ENCODE results near the gene SRCIN1. TPM values are rescaled to one million over a fixed set of nuclear protein-coding genes. Genes with fewer than 3 reads are reported as not detected.

Gene SRCIN1
- total and polyA plus RNA-seq, 4 donors: 0.38 to 0.99 (median 0.63) TPM

DNA sequence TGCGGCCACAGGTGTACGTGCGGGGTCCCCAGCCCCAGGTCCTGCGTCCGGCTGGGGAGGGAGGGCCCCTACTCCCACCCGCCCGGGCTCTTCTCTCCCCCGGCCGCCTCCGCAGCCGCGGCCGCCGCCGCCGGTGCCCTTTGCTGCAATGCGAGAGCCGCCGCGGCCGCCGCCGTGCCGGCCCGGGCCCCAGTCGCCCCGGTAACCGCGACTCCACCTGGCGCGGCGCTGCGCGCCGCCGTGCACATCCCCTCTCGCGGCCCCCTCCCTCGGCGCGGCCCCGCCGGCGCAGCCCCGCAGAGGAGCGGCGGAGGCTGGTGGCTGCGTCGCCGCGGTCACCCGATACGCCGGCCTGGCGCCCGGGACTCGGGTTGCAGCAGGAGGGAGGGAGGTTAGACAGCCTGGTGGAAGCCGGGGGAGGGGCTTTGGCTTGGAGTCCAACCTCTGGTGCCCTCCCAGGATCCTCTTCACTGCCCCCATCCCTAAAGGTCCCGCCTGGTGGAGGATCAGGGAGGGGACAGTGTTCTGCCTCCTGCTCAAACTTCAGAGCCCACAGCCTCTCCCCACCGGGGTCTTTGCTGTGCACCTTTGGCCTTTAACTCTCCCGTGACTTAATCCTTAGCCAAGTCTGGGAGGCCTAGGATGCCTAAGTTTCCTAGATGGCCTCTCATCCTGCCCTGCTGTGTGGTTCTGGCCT is 32.9 kb downstream of the SRCIN1 start:
- ATAC-seq (ENCODE audit: low FRiP score): no peak
- 3 to 18% methylated on average over 7 to 61 of the region's 61 CpGs for WGBS, 2 donors
- H3K9me3 ChIP-seq (ENCODE audit: control insufficient read depth, low read length): no peaks in the 10 kb centered on the region
- H3K36me3 ChIP-seq (ENCODE audit: control insufficient read depth in 1 of 2, insufficient read depth in 2 of 2, low read length in 1 of 2): no peaks in the 10 kb centered on the region
- DNase-seq: peak in 1 of 2 donors; percentile 73
- intact Hi-C loops (cut with DNase I): no loop called here
- no peaks in the 10 kb centered on the region for H3K4me1 ChIP-seq (ENCODE audit: control insufficient read depth in 1 of 2, insufficient read depth in 2 of 2, low read length in 2 of 2)
- peaks cover 0 to 2% of the 10 kb centered on the region in 2 donors for H3K27me3 ChIP-seq (ENCODE audit: control insufficient read depth in 1 of 2, insufficient read depth in 2 of 2, low read length in 1 of 2)
- H3K4me3 ChIP-seq (ENCODE audit: low read length in 2 of 2): peak overlapping the region; percentile 12 to 44
- H3K27ac ChIP-seq (ENCODE audit: low read depth in 1 of 2, low read length in 2 of 2): no peak overlapping the region

DNA sequence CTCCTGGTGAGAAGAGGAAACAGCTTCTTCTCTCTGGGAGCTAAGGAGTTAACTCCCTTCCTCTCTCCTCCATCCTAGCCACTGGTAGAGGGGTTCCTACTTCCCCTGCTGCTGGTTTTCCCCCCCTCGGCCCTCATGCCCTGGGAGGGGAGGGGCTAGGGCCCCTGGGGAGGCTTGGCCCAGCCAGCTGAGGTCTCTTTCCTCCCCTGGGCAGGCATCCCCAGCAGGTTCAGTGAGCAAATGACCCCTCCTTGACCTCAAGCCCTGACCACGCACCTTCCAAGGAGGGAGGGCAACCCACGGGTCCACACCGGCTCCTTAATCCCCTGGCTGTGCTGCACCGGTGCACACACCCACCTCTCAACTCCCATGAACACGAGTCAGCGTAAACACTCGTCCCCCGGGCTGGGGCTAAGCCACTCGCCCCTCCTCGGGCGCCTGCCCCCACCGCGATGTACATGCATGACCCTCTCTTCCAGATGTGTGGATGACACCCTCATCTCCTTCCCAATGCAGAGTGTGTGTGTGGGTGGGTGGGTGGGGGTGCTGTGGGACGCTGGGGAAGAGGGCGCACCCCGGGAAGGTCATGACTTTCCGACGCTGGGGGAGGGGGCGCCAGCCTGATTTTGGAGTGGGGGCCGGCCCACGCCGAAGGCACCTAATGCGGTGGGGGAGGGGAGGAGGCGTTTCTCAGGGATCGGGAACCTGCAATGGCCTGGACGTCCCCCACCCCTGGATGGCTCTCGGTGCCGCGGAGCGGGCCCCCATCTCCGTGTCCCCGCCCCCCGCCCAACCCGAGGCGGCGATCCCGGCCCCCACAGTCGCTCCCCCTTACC is 33.7 kb downstream of the SRCIN1 start:
- intact Hi-C loops (cut with DNase I): no loop called here
- Histone ChIP-seq H3K4me3 (ENCODE audit: low read length in 2 of 2) (peak overlapping the region; percentile 12 to 44), H3K27me3 (ENCODE audit: control insufficient read depth in 1 of 2, insufficient read depth in 2 of 2, low read length in 1 of 2) (peaks cover 0 to 2% of the 10 kb centered on the region in 2 donors), H3K36me3 (ENCODE audit: control insufficient read depth in 1 of 2, insufficient read depth in 2 of 2, low read length in 1 of 2) (no peaks in the 10 kb centered on the region), H3K4me1 (ENCODE audit: control insufficient read depth in 1 of 2, insufficient read depth in 2 of 2, low read length in 2 of 2) (no peaks in the 10 kb centered on the region), H3K9me3 (ENCODE audit: control insufficient read depth, low read length) (no peaks in the 10 kb centered on the region), H3K27ac (ENCODE audit: low read depth in 1 of 2, low read length in 2 of 2) (no peak overlapping the region)
- DNase-seq (no peak), ATAC-seq (ENCODE audit: low FRiP score) (no peak)
- 17 to 21% methylated on average over 22 to 39 of the region's 39 CpGs for WGBS, 2 donors

DNA sequence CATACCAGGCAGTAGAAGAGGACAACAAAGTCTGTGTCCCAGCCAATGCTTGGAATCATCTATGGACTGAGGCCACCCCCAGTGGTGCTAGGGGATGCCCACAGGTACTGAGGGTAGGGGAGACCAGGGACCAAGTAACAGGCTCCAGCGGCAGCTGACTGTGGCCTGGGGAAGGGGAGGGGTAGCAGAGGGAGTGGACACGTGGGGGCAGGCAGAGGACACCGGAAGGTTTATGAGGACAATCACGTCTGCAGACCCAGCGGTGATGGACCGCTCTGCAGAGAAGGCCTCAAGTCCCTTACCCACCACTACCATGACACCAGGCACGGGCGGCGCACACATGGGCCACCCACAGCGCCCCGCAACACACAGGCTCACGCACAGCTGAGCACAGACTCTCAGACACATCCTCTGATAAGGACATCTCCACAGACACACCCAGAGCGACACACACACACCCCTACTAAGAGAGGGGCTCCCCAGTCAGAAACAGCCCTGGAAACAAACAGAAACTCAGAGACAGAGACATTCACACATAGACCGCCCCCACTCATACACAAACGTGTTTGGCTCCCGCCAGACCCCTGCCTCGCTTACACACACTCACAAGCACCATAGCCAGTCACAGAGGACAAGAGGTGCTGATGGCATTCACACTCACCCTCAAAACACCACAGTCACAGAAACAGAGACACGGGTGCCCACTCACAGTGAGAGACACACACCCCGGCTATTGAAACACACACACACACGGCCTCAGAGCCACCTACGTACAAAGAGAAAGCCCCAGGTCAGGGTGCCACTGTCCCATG is 35.8 kb downstream of the SRCIN1 start:
- DNase-seq: no peak

DNA sequence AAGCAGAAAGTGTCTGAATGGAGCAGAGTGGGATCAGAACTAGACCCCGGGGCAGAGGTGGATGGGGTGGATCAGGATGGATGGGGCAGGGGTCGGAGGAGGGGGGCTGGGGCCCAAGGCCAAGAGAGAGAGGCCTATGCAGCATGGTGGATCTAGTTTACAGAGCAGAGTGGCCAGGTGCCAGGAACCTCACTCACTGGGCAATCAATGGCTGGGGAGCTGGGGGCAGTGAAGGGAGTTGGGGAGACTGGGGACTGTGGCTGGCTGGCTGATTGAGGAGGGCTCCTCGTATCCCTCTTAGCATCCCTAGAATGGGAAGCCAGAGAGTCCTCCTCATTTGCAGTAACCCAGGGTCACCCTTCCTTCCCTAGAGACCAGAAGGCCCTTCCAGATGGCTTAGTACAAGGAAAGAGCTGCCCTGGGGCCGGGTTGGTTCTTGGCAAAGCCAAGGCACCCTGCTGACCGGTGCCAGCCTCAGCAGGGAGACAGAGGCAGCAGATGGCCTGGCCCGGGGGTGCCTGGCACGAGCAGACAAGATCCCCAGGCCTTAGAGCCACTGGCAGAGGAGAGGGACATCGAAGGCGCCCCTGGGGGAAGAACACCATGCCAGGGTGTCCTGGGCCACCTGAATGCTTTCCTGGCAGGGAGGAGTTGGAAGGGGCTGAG is 36.8 kb downstream of the SRCIN1 start:
- H3K27ac ChIP-seq (ENCODE audit: low read depth in 1 of 2, low read length in 2 of 2): no peak overlapping the region
- H3K9me3 ChIP-seq (ENCODE audit: control insufficient read depth, low read length): no peaks in the 10 kb centered on the region
- H3K36me3 ChIP-seq (ENCODE audit: control insufficient read depth in 1 of 2, insufficient read depth in 2 of 2, low read length in 1 of 2): no peaks in the 10 kb centered on the region
- H3K27me3 ChIP-seq (ENCODE audit: control insufficient read depth in 1 of 2, insufficient read depth in 2 of 2, low read length in 1 of 2): peaks cover 0 to 4% of the 10 kb centered on the region in 2 donors
- H3K4me1 ChIP-seq (ENCODE audit: control insufficient read depth in 1 of 2, insufficient read depth in 2 of 2, low read length in 2 of 2): no peaks in the 10 kb centered on the region
- H3K4me3 ChIP-seq (ENCODE audit: low read length in 2 of 2): no peak overlapping the region
- DNase-seq (no peak), ATAC-seq (ENCODE audit: low FRiP score) (no peak)
- intact Hi-C loops (cut with DNase I): no loop called here
- WGBS, 2 donors: 76 to 80% methylated on average over 8 to 9 of the region's 9 CpGs

More for the DNA sequence above, 35.8 kb downstream of the SRCIN1 start:
- Histone ChIP-seq H3K4me3 (ENCODE audit: low read length in 2 of 2) (no peak overlapping the region), H3K27me3 (ENCODE audit: control insufficient read depth in 1 of 2, insufficient read depth in 2 of 2, low read length in 1 of 2) (peaks cover 0 to 4% of the 10 kb centered on the region in 2 donors), H3K27ac (ENCODE audit: low read depth in 1 of 2, low read length in 2 of 2) (no peak overlapping the region), H3K9me3 (ENCODE audit: control insufficient read depth, low read length) (no peaks in the 10 kb centered on the region), H3K36me3 (ENCODE audit: control insufficient read depth in 1 of 2, insufficient read depth in 2 of 2, low read length in 1 of 2) (no peaks in the 10 kb centered on the region), H3K4me1 (ENCODE audit: control insufficient read depth in 1 of 2, insufficient read depth in 2 of 2, low read length in 2 of 2) (no peaks in the 10 kb centered on the region)
- 86 to 87% methylated on average over 21 of the region's 21 CpGs for WGBS, 2 donors
- intact Hi-C loops (cut with DNase I): no loop called here
- ATAC-seq (ENCODE audit: low FRiP score): no peak

DNA sequence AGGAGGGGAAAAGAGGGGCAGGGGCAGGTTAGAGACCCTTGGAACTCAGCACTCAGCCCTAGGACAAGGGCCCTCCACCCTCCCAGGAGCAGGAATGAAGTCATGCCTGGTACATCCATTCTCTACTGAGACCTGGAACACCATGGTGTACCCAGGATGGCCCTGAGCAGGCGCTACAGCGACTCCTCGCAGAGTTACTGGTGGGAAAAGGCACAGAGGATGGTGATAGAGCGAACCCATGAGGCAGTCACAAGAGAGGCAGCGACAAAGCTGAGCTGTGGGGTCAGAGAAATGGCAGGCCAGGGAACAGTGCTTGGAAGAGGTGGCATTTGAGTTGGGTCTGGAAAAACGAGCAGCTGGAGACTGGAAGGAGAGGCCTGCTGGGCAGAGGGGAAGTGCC is 37.5 kb downstream of the SRCIN1 start:
- no peaks in the 10 kb centered on the region for H3K4me1 ChIP-seq (ENCODE audit: control insufficient read depth in 1 of 2, insufficient read depth in 2 of 2, low read length in 2 of 2)
- DNase-seq (no peak), ATAC-seq (ENCODE audit: low FRiP score) (no peak)
- H3K36me3 ChIP-seq (ENCODE audit: control insufficient read depth in 1 of 2, insufficient read depth in 2 of 2, low read length in 1 of 2): no peaks in the 10 kb centered on the region
- no peaks in the 10 kb centered on the region for H3K9me3 ChIP-seq (ENCODE audit: control insufficient read depth, low read length)
- intact Hi-C loops (cut with DNase I): no loop called here
- H3K27ac ChIP-seq (ENCODE audit: low read depth in 1 of 2, low read length in 2 of 2): no peak overlapping the region
- H3K27me3 ChIP-seq (ENCODE audit: control insufficient read depth in 1 of 2, insufficient read depth in 2 of 2, low read length in 1 of 2): peaks cover 0 to 4% of the 10 kb centered on the region in 2 donors
- no peak overlapping the region for H3K4me3 ChIP-seq (ENCODE audit: low read length in 2 of 2)
- WGBS, 2 donors: 86 to 91% methylated on average over 6 of the region's 6 CpGs

DNA sequence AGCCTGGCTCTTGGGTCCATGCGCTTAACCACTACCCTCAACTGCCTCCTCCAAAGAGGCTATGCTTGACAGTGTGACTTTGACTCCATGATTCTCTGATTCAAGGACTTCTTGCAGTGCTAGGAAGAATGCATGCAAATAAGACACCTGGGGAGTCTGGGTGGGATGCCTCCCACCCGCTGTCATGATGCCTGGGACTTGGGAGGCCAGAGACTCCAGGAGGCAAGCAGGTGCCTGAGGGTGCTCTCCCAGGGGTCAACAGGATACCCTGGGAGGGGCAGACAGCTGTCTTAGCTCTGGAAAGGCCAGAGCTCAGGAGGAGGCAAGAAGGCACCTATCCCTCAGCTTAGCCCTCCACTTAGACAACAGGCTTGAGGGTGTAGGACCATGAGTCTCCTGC is 38.4 kb downstream of the SRCIN1 start:
- Histone ChIP-seq H3K27ac (ENCODE audit: low read depth in 1 of 2, low read length in 2 of 2) (no peak overlapping the region), H3K27me3 (ENCODE audit: control insufficient read depth in 1 of 2, insufficient read depth in 2 of 2, low read length in 1 of 2) (peaks cover 0 to 2% of the 10 kb centered on the region in 2 donors), H3K4me1 (ENCODE audit: control insufficient read depth in 1 of 2, insufficient read depth in 2 of 2, low read length in 2 of 2) (no peaks in the 10 kb centered on the region), H3K4me3 (ENCODE audit: low read length in 2 of 2) (no peak overlapping the region), H3K9me3 (ENCODE audit: control insufficient read depth, low read length) (no peaks in the 10 kb centered on the region), H3K36me3 (ENCODE audit: control insufficient read depth in 1 of 2, insufficient read depth in 2 of 2, low read length in 1 of 2) (no peaks in the 10 kb centered on the region)
- ATAC-seq (ENCODE audit: low FRiP score) (no peak), DNase-seq (no peak)
- whole genome bisulfite sequencing, 2 donors: 92 to 96% methylated on average over 2 of the region's 2 CpGs
- intact Hi-C loops (cut with DNase I): no loop called here

DNA sequence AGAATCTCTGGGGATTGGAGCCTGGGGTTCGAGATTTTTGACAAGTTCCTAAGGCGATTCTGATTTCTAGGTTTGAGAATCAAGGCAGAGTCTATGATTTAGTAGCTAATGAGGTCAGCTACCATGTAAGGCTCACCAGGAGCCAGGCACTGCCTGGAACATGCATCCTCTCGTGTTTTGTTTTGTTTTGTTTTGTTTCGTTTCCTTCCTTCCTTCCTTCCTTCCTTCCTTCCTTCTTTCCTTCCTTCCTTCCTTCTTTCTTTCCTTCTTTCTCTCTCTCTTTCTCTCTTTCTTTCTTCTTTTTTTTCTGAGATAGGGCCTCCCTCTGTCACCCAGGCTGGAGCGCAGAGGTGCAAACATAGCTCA is 39.1 kb downstream of the SRCIN1 start:
- Histone ChIP-seq H3K27ac (ENCODE audit: low read depth in 1 of 2, low read length in 2 of 2) (no peak overlapping the region), H3K27me3 (ENCODE audit: control insufficient read depth in 1 of 2, insufficient read depth in 2 of 2, low read length in 1 of 2) (peaks cover 0 to 5% of the 10 kb centered on the region in 2 donors), H3K4me3 (ENCODE audit: low read length in 2 of 2) (no peak overlapping the region), H3K4me1 (ENCODE audit: control insufficient read depth in 1 of 2, insufficient read depth in 2 of 2, low read length in 2 of 2) (no peaks in the 10 kb centered on the region), H3K9me3 (ENCODE audit: control insufficient read depth, low read length) (no peaks in the 10 kb centered on the region), H3K36me3 (ENCODE audit: control insufficient read depth in 1 of 2, insufficient read depth in 2 of 2, low read length in 1 of 2) (no peaks in the 10 kb centered on the region)
- 66 to 74% methylated on average over 5 of the region's 5 CpGs for WGBS, 2 donors
- intact Hi-C loops (cut with DNase I): no loop called here
- no peak for ATAC-seq (ENCODE audit: low FRiP score)
- DNase-seq: no peak

Data from aorta (tissue), 5 donors.